SU-DHL-6 (cell line): ENCODE data around the gene CCDC157.

Source experiments
- CTCF ChIP-seq: fragments of 200-600 bp; sonication (generic); IDR thresholded peaks from one replicate; pipeline ENCODE4 v1.5.1; 2017; ENCODE audit warnings: antibody characterized with exemption, mild to moderate bottlenecking, low read length, moderate library complexity; ENCODE audit not compliant: insufficient read depth, poor library complexity, severe bottlenecking
- EZH2phosphoT487 ChIP-seq: fragments of 200-600 bp; sonication (generic), shearing (Covaris generic); conservative IDR thresholded peaks from 2 replicates; pipeline ENCODE4 v1.6.1; 2018; ENCODE audit warnings: mild to moderate bottlenecking, antibody characterized with exemption, low read length, moderate library complexity, mixed read lengths

- no peak for TF ChIP-seq CTCF
- TF ChIP-seq EZH2phosphoT487, result no peak
These were observed 44.8 kb upstream of the CCDC157 start for GRCh38 chr22:30312053-30312452.
